GDM1 (cell line): ENCODE measurements around the gene ATP6V1B1.
"Not testable (repeated sequence)": the region's sequence is repeated elsewhere in the genome, so short reads cannot be mapped to it uniquely, and the experiment has no call there.

ENCODE experiments used
- DNase-seq: peaks from one replicate; lab custom pipeline; 2025; lab: John Stamatoyannopoulos, UW

The ATP6V1B1 gene

GRCh38 chr2:71006955-71007799, 71.5 kb downstream of the ATP6V1B1 start:
- DNase-seq: no peak

GRCh38 chr2:71008342-71008741, 72.6 kb downstream of the ATP6V1B1 start:
- no peak for DNase-seq

- not testable (repeated sequence) for DNase-seq
Observed at GRCh38 chr2:71011786-71012185, 76.1 kb downstream of the ATP6V1B1 start.
